Hepatocyte (in vitro differentiated cells): Measurements from ENCODE around the gene FICD. TPM values are rescaled to one million over a fixed set of nuclear protein-coding genes. Genes with fewer than 3 reads are reported as not detected.
"Not testable (repeated sequence)": the region's sequence is repeated elsewhere in the genome, so short reads cannot be mapped to it uniquely, and the experiment has no call there.

Source experiments
- DNase-seq: peaks from one replicate; pipeline ENCODE4 v3.0.0-alpha.2; 2016; ENCODE audit warnings: low spot score
- H2AFZ ChIP-seq: fragments of 200-600 bp; sonication (generic); 2 replicates; pipeline ENCODE4 v1.6.0; 2016; ENCODE audit warnings: antibody characterized with exemption, mild to moderate bottlenecking
- H3K27ac ChIP-seq: fragments of 200-600 bp; sonication (generic); 2 replicates; pipeline ENCODE4 v1.5.1; 2016; ENCODE audit warnings: mild to moderate bottlenecking
- H3K27me3 ChIP-seq: fragments of 200-600 bp; sonication (generic); 2 replicates; pipeline ENCODE4 v1.6.1; 2016
- H3K36me3 ChIP-seq: fragments of 200-600 bp; sonication (generic); replicated peaks from 2 replicates; pipeline ENCODE4 v1.5.1; 2016; ENCODE audit warnings: low read depth; ENCODE audit not compliant: insufficient read depth
- H3K4me1 ChIP-seq: fragments of 200-600 bp; sonication (generic); 2 replicates; pipeline ENCODE4 v1.5.1; 2016; ENCODE audit warnings: mild to moderate bottlenecking, moderate library complexity; ENCODE audit not compliant: insufficient read depth
- H3K4me2 ChIP-seq: fragments of 200-600 bp; sonication (generic); 2 replicates; pipeline ENCODE4 v1.6.0; 2016
- H3K4me3 ChIP-seq: fragments of 200-600 bp; sonication (generic); 2 replicates; pipeline ENCODE4 v1.5.1; 2016; ENCODE audit warnings: mild to moderate bottlenecking
- H3K79me2 ChIP-seq: fragments of 200-600 bp; sonication (generic); 2 replicates; pipeline ENCODE4 v1.6.0; 2017; ENCODE audit warnings: mild to moderate bottlenecking
- H3K9me2 ChIP-seq: fragments of 200-600 bp; sonication (generic); replicated peaks from 2 replicates; pipeline ENCODE4 v1.6.0; 2017; ENCODE audit warnings: mild to moderate bottlenecking; ENCODE audit not compliant: insufficient read depth
- H3K9me3 ChIP-seq: fragments of 200-600 bp; sonication (generic); 2 replicates; pipeline ENCODE4 v1.5.1; 2016; ENCODE audit warnings: low read depth, mild to moderate bottlenecking
- H4K20me1 ChIP-seq: fragments of 200-600 bp; sonication (generic); 2 replicates; pipeline ENCODE4 v1.6.0; 2016; ENCODE audit warnings: mild to moderate bottlenecking; ENCODE audit not compliant: insufficient read depth, poor library complexity, severe bottlenecking
- CTCF ChIP-seq: fragments of 200-600 bp; sonication (generic); IDR thresholded peaks from 2 replicates; pipeline ENCODE4 v1.5.1; 2016; ENCODE audit warnings: antibody characterized with exemption, mild to moderate bottlenecking; ENCODE audit not compliant: poor library complexity
- EZH2 ChIP-seq: fragments of 200-600 bp; sonication (generic); IDR thresholded peaks from 2 replicates; pipeline ENCODE4 v1.6.1; 2016; ENCODE audit warnings: antibody characterized with exemption, mild to moderate bottlenecking, borderline replicate concordance
- EZH2phosphoT487 ChIP-seq: fragments of 200-600 bp; sonication (generic); IDR thresholded peaks from one replicate; pipeline ENCODE4 v1.6.1; 2018; ENCODE audit warnings: antibody characterized with exemption, mild to moderate bottlenecking, low read depth, moderate library complexity; ENCODE audit not compliant: unreplicated experiment, severe bottlenecking
- WGBS: methylation state at CpG from one replicate; pipeline ENCODE4 v1.1.6; 2016; ENCODE audit warnings: low lambda C conversion rate; ENCODE audit errors: missing lambda C conversion rate; 5-methylcytosine and 5-hydroxymethylcytosine counted together
- polyA plus RNA-seq: library from polyadenylated mRNA; unstranded; fragments of >200 nt; fragmentation: Nextera tagmentation; extraction: Ambion mirVana; gene quantifications from 2 replicates; pipeline ENCODE4 v1.2.1, GENCODE V29; 2016
- total RNA-seq: library from RNA; depleted of rRNA; stranded (reverse); fragments of >200 nt; gene quantifications from 2 replicates; pipeline ENCODE4 v1.2.3, GENCODE V29; 2014

FICD gene
- total and polyA plus RNA-seq, 2 experiments from 2014 or later: 6.2 to 6.4 TPM

- Histone ChIP-seq H3K27ac (no peak overlapping the region), H3K4me2 (no peak overlapping the region), H3K9me3 (no peaks in the 10 kb centered on the region), H3K4me3 (no peak overlapping the region), H3K79me2 (no peaks in the 10 kb centered on the region), H4K20me1 (no peaks in the 10 kb centered on the region), H3K27me3 (peaks cover 5% of the 10 kb centered on the region), H3K36me3 (no peaks in the 10 kb centered on the region), H3K4me1 (no peaks in the 10 kb centered on the region), H2AFZ (no peak overlapping the region), H3K9me2 (no peaks in the 10 kb centered on the region)
- TF ChIP-seq EZH2phosphoT487: no peak
- no peak for TF ChIP-seq CTCF
- no peak for TF ChIP-seq EZH2
- 75% methylated on average over 2 of the region's 2 CpGs for WGBS
- DNase-seq: no peak
Observed at GRCh38 chr12:108484845-108485244, 30.2 kb upstream of the FICD start.

GRCh38 chr12:108485371-108485770 is 29.7 kb upstream of the FICD start:
- H3K9me3 ChIP-seq, H3K79me2 ChIP-seq, H4K20me1 ChIP-seq, H3K4me3 ChIP-seq, H3K4me2 ChIP-seq, H3K9me2 ChIP-seq, DNase-seq, H3K4me1 ChIP-seq, H3K27ac ChIP-seq, H2AFZ ChIP-seq, H3K27me3 ChIP-seq, H3K36me3 ChIP-seq: not testable (repeated sequence)
- WGBS: 54% methylated on average over 7 of the region's 7 CpGs

GRCh38 chr12:108487029-108487428 is 28.0 kb upstream of the FICD start:
- WGBS: 74% methylated on average over 4 of the region's 4 CpGs
- H3K36me3 ChIP-seq, H3K4me2 ChIP-seq, H3K4me3 ChIP-seq, H3K27me3 ChIP-seq, H4K20me1 ChIP-seq, H3K79me2 ChIP-seq, H3K27ac ChIP-seq, H2AFZ ChIP-seq, DNase-seq, H3K9me3 ChIP-seq, H3K9me2 ChIP-seq, H3K4me1 ChIP-seq: not testable (repeated sequence)

- no peak overlapping the region for H3K4me2 ChIP-seq
- 64% methylated on average over 2 of the region's 2 CpGs for WGBS
- H3K9me2 ChIP-seq: no peaks in the 10 kb centered on the region
- H3K27ac ChIP-seq: no peak overlapping the region
- H3K9me3 ChIP-seq: no peaks in the 10 kb centered on the region
- H4K20me1 ChIP-seq: no peaks in the 10 kb centered on the region
- no peaks in the 10 kb centered on the region for H3K4me1 ChIP-seq
- H2AFZ ChIP-seq: no peak overlapping the region
- H3K79me2 ChIP-seq: no peaks in the 10 kb centered on the region
- H3K36me3 ChIP-seq: no peaks in the 10 kb centered on the region
- H3K27me3 ChIP-seq: peaks cover 8% of the 10 kb centered on the region
- TF ChIP-seq CTCF (no peak), EZH2 (no peak), EZH2phosphoT487 (no peak)
- DNase-seq: no peak
- H3K4me3 ChIP-seq: no peak overlapping the region
Observed at GRCh38 chr12:108491256-108491655, 23.8 kb upstream of the FICD start.

- Histone ChIP-seq H3K4me1 (no peaks in the 10 kb centered on the region), H3K79me2 (no peaks in the 10 kb centered on the region), H3K36me3 (no peaks in the 10 kb centered on the region), H3K9me2 (no peaks in the 10 kb centered on the region), H3K27me3 (peaks cover 8% of the 10 kb centered on the region), H3K4me2 (no peak overlapping the region), H3K27ac (no peak overlapping the region), H3K9me3 (no peaks in the 10 kb centered on the region), H4K20me1 (no peaks in the 10 kb centered on the region), H3K4me3 (no peak overlapping the region), H2AFZ (no peak overlapping the region)
- no peak for DNase-seq
- WGBS: 53% methylated on average over 1 of the region's 1 CpG
- TF ChIP-seq EZH2 (no peak), CTCF (peak; percentile 38), EZH2phosphoT487 (no peak)
Observed at GRCh38 chr12:108495054-108495453, 20.0 kb upstream of the FICD start.
